HepG2 (cell line): ENCODE measurements around the gene UHMK1. TPM values are rescaled to one million over a fixed set of nuclear protein-coding genes. Genes with fewer than 3 reads are reported as not detected.
A peak's percentile ranks its signal among the peaks of the same experiment; 100 is the strongest.

Experiments
- CHD2 ChIP-seq: IDR thresholded peaks from 2 replicates; pipeline ENCODE4 v1.6.1; 2011; ENCODE audit warnings: low read depth, low read length, improper control_type of control experiment
- NFYC ChIP-seq: IDR thresholded peaks from 2 replicates; pipeline ENCODE4 v1.6.1; 2016; ENCODE audit warnings: missing genetic modification reagents, missing compliant biosample characterization
- NR2C2 ChIP-seq: sonication (generic); formaldehyde crosslinking; IDR thresholded peaks from 2 replicates; pipeline ENCODE4 v1.4.0; 2020; ENCODE audit warnings: missing genetic modification reagents, mild to moderate bottlenecking, moderate library complexity, borderline replicate concordance
- PHF20 ChIP-seq: sonication (generic); formaldehyde crosslinking; IDR thresholded peaks from 2 replicates; pipeline ENCODE4 v1.5.0; 2020; ENCODE audit warnings: mild to moderate bottlenecking, missing genetic modification reagents
- SKI ChIP-seq: fragments of 450-650 bp; IDR thresholded peaks from one replicate; pipeline ENCODE4 v1.6.1; 2018; ENCODE audit warnings: mild to moderate bottlenecking; ENCODE audit not compliant: partially characterized antibody
- SOX6 ChIP-seq, 2 experiments: fragments of 450-650 bp in 1 of 2; sonication (generic) in 1 of 2; formaldehyde crosslinking in 1 of 2; IDR thresholded peaks; 2 replicates each; pipeline versions ENCODE4 v1.4.0 to v1.6.1; 2017 to 2020; ENCODE audit warnings: antibody characterized with exemption in 1 of 2, mild to moderate bottlenecking in 1 of 2, missing genetic modification reagents in 1 of 2
- STAG1 ChIP-seq: sonication (generic); formaldehyde crosslinking; IDR thresholded peaks from 2 replicates; pipeline ENCODE4 v1.4.0; 2020; ENCODE audit warnings: missing genetic modification reagents
- TBL1XR1 ChIP-seq: fragments of 150-350 bp; IDR thresholded peaks from 2 replicates; pipeline ENCODE4 v1.6.1; 2014; ENCODE audit warnings: borderline replicate concordance, low read length; ENCODE audit not compliant: partially characterized antibody
- TEAD3 ChIP-seq: optimal IDR thresholded peaks from 2 replicates; pipeline ENCODE3; 2016; ENCODE audit warnings: borderline replicate concordance
- TOE1 ChIP-seq: sonication (generic); formaldehyde crosslinking; IDR thresholded peaks from 2 replicates; pipeline ENCODE4 v1.4.0; 2020; ENCODE audit warnings: mild to moderate bottlenecking, missing genetic modification reagents
- ZFYVE20 ChIP-seq: sonication (generic); formaldehyde crosslinking; IDR thresholded peaks from 2 replicates; pipeline ENCODE4 v1.8.0; 2023; ENCODE audit warnings: low read depth, mild to moderate bottlenecking, moderate library complexity, missing genetic modification reagents, borderline replicate concordance
- ZNF24 ChIP-seq: fragments of 450-650 bp; IDR thresholded peaks from 2 replicates; pipeline ENCODE4 v1.6.1; 2017; ENCODE audit warnings: antibody characterized with exemption, mild to moderate bottlenecking
- ZNF34 ChIP-seq: sonication (generic); formaldehyde crosslinking; IDR thresholded peaks from 2 replicates; pipeline ENCODE4 v1.4.0; 2020; ENCODE audit warnings: mild to moderate bottlenecking, missing genetic modification reagents, borderline replicate concordance
- ZNF766 ChIP-seq: sonication (generic); formaldehyde crosslinking; IDR thresholded peaks from 2 replicates; pipeline ENCODE4 v1.5.0; 2020; ENCODE audit warnings: missing genetic modification reagents, borderline replicate concordance
- polyA plus RNA-seq, 8 experiments: library from polyadenylated mRNA; depleted of rRNA in 3 of 8; stranded (reverse) in 7 of 8; unstranded in 1 of 8; fragments of >200 nt; fragmentation: Illumina TruSeq in 4 of 8; extraction: Trizol in 4 of 8; gene quantifications; 2 replicates each; pipeline versions ENCODE4 v1.2.1 to v1.2.3, GENCODE V29; 2011 to 2016; ENCODE audit warnings: low read depth in 4 of 8, missing spikeins in 1 of 8, mixed read lengths in 1 of 8; ENCODE audit not compliant: insufficient read depth in 1 of 8
- total RNA-seq, 5 experiments: library from RNA; depleted of rRNA; stranded (reverse); fragments of >200 nt; fragmentation: Illumina TruSeq; extraction: Trizol; gene quantifications; 2 replicates each; pipeline ENCODE4 v1.2.3, GENCODE V29; 2016; ENCODE audit warnings: low read depth in 1 of 5
- TF ChIP-seq, protein P1 (sequence below): sonication (generic); formaldehyde crosslinking; IDR thresholded peaks from 2 replicates; pipeline ENCODE4 v1.4.0; 2020; ENCODE audit warnings: missing genetic modification reagents, borderline replicate concordance
- TF ChIP-seq, protein P2 (sequence below): IDR thresholded peaks from 2 replicates; pipeline ENCODE4 v1.6.1; 2016; ENCODE audit warnings: missing genetic modification reagents, missing compliant biosample characterization
- TF ChIP-seq, protein P3 (sequence below): sonication (generic); formaldehyde crosslinking; IDR thresholded peaks from 2 replicates; pipeline ENCODE4 v1.8.1; 2022; ENCODE audit warnings: mild to moderate bottlenecking, missing genetic modification reagents
- TF ChIP-seq, protein P4 (sequence below): sonication (generic); formaldehyde crosslinking; IDR thresholded peaks from 2 replicates; pipeline ENCODE4 v1.4.0; 2020; ENCODE audit warnings: missing genetic modification reagents, borderline replicate concordance
- TF ChIP-seq, protein P5 (sequence below): sonication (generic); formaldehyde crosslinking; IDR thresholded peaks from 2 replicates; pipeline ENCODE4 v1.5.0; 2020; ENCODE audit warnings: mild to moderate bottlenecking, missing genetic modification reagents

Gene UHMK1
- total and polyA plus RNA-seq, 2 of the 13 experiments (the other 11 are each of a cell fraction or from before 2014, with no cell fraction given), result 12.9 to 20.0 TPM

DNA sequence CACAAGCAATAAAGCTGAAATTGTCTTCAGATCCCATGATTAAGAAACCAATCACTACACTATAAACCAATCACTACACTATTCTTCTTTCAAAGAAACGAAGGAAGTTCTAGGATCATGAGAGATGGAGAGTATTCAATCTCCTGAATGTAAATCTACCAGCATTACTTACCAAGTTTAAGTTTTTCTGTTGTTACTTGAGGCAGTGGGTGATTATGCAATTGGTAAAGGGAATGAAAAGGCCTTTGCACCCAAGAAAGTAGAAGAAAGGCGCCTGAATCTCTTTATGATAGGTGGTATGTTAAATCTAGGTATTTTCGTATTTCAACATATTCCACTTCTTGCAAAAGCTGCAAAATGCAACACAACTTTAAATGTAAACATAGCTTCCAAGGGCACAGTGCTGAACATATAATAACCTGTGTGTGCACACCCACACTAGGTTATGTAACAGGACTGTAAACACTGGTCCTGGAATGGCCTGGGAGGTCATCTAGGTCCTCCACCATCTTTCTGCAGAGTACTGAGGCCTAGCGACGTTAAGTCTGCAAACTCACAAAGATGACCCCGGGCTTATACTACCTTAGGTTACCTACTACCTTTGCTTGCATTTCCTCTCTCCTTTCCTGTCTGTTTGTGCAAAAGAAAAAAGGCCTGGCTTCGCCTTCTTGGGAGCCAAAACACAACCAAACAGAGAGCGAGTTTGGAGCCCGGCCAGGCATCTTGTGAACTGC, 62.9 kb downstream of the UHMK1 start (continued):
- TF ChIP-seq, protein P1, sequence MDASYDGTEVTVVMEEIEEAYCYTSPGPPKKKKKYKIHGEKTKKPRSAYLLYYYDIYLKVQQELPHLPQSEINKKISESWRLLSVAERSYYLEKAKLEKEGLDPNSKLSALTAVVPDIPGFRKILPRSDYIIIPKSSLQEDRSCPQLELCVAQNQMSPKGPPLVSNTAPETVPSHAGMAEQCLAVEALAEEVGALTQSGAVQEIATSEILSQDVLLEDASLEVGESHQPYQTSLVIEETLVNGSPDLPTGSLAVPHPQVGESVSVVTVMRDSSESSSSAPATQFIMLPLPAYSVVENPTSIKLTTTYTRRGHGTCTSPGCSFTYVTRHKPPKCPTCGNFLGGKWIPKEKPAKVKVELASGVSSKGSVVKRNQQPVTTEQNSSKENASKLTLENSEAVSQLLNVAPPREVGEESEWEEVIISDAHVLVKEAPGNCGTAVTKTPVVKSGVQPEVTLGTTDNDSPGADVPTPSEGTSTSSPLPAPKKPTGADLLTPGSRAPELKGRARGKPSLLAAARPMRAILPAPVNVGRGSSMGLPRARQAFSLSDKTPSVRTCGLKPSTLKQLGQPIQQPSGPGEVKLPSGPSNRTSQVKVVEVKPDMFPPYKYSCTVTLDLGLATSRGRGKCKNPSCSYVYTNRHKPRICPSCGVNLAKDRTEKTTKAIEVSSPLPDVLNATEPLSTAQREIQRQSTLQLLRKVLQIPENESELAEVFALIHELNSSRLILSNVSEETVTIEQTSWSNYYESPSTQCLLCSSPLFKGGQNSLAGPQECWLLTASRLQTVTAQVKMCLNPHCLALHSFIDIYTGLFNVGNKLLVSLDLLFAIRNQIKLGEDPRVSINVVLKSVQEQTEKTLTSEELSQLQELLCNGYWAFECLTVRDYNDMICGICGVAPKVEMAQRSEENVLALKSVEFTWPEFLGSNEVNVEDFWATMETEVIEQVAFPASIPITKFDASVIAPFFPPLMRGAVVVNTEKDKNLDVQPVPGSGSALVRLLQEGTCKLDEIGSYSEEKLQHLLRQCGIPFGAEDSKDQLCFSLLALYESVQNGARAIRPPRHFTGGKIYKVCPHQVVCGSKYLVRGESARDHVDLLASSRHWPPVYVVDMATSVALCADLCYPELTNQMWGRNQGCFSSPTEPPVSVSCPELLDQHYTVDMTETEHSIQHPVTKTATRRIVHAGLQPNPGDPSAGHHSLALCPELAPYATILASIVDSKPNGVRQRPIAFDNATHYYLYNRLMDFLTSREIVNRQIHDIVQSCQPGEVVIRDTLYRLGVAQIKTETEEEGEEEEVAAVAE (CRISPR knock-in tag), result peak; percentile 69; the same call in 1 of the 2 replicates
- TF ChIP-seq NFYC (CRISPR knock-in tag), result peak; percentile 35; the same call in 1 of the 2 replicates
- peak; percentile 89 for TF ChIP-seq SKI
- TF ChIP-seq TEAD3 (CRISPR knock-in tag), result peak; percentile 96
- 0 out of 2 replicates have a peak, but pooled peaks have one; percentile 3 for TF ChIP-seq STAG1 (CRISPR knock-in tag)
- TF ChIP-seq, protein P2, sequence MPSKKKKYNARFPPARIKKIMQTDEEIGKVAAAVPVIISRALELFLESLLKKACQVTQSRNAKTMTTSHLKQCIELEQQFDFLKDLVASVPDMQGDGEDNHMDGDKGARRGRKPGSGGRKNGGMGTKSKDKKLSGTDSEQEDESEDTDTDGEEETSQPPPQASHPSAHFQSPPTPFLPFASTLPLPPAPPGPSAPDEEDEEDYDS (CRISPR knock-in tag), result peak; percentile 52; the same call in 1 of the 2 replicates
- TF ChIP-seq NR2C2 (CRISPR knock-in tag), result peak; percentile 71; the same call in 1 of the 2 replicates
- no peak; the same call in 1 of the 2 replicates for TF ChIP-seq ZNF34
- TF ChIP-seq, protein P3, sequence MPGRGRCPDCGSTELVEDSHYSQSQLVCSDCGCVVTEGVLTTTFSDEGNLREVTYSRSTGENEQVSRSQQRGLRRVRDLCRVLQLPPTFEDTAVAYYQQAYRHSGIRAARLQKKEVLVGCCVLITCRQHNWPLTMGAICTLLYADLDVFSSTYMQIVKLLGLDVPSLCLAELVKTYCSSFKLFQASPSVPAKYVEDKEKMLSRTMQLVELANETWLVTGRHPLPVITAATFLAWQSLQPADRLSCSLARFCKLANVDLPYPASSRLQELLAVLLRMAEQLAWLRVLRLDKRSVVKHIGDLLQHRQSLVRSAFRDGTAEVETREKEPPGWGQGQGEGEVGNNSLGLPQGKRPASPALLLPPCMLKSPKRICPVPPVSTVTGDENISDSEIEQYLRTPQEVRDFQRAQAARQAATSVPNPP (CRISPR knock-in tag), result no peak
- TF ChIP-seq, protein P4, sequence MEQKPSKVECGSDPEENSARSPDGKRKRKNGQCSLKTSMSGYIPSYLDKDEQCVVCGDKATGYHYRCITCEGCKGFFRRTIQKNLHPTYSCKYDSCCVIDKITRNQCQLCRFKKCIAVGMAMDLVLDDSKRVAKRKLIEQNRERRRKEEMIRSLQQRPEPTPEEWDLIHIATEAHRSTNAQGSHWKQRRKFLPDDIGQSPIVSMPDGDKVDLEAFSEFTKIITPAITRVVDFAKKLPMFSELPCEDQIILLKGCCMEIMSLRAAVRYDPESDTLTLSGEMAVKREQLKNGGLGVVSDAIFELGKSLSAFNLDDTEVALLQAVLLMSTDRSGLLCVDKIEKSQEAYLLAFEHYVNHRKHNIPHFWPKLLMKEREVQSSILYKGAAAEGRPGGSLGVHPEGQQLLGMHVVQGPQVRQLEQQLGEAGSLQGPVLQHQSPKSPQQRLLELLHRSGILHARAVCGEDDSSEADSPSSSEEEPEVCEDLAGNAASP, result peak; percentile 99
- TF ChIP-seq TBL1XR1, result peak; percentile 87
- TF ChIP-seq, protein P5, sequence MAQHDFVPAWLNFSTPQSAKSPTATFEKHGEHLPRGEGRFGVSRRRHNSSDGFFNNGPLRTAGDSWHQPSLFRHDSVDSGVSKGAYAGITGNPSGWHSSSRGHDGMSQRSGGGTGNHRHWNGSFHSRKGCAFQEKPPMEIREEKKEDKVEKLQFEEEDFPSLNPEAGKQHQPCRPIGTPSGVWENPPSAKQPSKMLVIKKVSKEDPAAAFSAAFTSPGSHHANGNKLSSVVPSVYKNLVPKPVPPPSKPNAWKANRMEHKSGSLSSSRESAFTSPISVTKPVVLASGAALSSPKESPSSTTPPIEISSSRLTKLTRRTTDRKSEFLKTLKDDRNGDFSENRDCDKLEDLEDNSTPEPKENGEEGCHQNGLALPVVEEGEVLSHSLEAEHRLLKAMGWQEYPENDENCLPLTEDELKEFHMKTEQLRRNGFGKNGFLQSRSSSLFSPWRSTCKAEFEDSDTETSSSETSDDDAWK (CRISPR knock-in tag), result no peak
- TF ChIP-seq ZNF766 (CRISPR knock-in tag), result no peak
- TF ChIP-seq PHF20 (CRISPR knock-in tag), result 0 out of 2 replicates have a peak, but pooled peaks have one; percentile 21
- TF ChIP-seq TOE1, result 0 out of 2 replicates have a peak, but pooled peaks have one; percentile 39
- TF ChIP-seq CHD2, result no peak
- no peak for TF ChIP-seq ZFYVE20 (CRISPR knock-in tag)
- TF ChIP-seq SOX6 (IDR thresholded peaks at IDR 0.05), result no peak
- TF ChIP-seq SOX6 (CRISPR knock-in tag; IDR thresholded peaks at IDR 0.05), result peak; percentile 82
- peak; percentile 46; the same call in 1 of the 2 replicates for TF ChIP-seq ZNF24
